HepG2 (cell line): ENCODE results near the gene NFIC. TPM values are rescaled to one million over a fixed set of nuclear protein-coding genes. Genes with fewer than 3 reads are reported as not detected.

Experiments used
- ETV5 ChIP-seq: IDR thresholded peaks from 2 replicates; pipeline ENCODE4 v1.6.1; 2018; ENCODE audit warnings: missing biosample characterization, missing genetic modification reagents, inconsistent platforms, borderline replicate concordance
- FIP1L1 ChIP-seq: fragments of 200-400 bp; formaldehyde crosslinking; IDR thresholded peaks from 2 replicates; pipeline ENCODE4 v1.6.1; 2018; ENCODE audit warnings: low read depth, mild to moderate bottlenecking, low read length, moderate library complexity, borderline replicate concordance; ENCODE audit not compliant: insufficient read depth
- GPN1 ChIP-seq: sonication (generic); formaldehyde crosslinking; IDR thresholded peaks from 2 replicates; pipeline ENCODE4 v1.5.1; 2020; ENCODE audit warnings: missing genetic modification reagents, borderline replicate concordance
- KAT7 ChIP-seq: IDR thresholded peaks from 2 replicates; pipeline ENCODE4 v1.6.1; 2018; ENCODE audit warnings: borderline replicate concordance, missing compliant biosample characterization
- KDM4B ChIP-seq: sonication (generic); formaldehyde crosslinking; IDR thresholded peaks from 2 replicates; pipeline ENCODE4 v1.4.0; 2020; ENCODE audit warnings: missing genetic modification reagents
- NFYC ChIP-seq: IDR thresholded peaks from 2 replicates; pipeline ENCODE4 v1.6.1; 2016; ENCODE audit warnings: missing genetic modification reagents, missing compliant biosample characterization
- PAWR ChIP-seq: sonication (generic); formaldehyde crosslinking; IDR thresholded peaks from 2 replicates; pipeline ENCODE4 v1.4.0; 2020; ENCODE audit warnings: missing genetic modification reagents, mild to moderate bottlenecking, borderline replicate concordance
- SAFB2 ChIP-seq: sonication (generic); formaldehyde crosslinking; IDR thresholded peaks from 2 replicates; pipeline ENCODE4 v1.5.1; 2020; ENCODE audit warnings: missing genetic modification reagents, low read depth, mild to moderate bottlenecking, borderline replicate concordance
- SAP130 ChIP-seq: IDR thresholded peaks from 2 replicates; pipeline ENCODE4 v1.6.1; 2016; ENCODE audit warnings: low read depth
- SMARCE1 ChIP-seq: fragments of 450-650 bp; IDR thresholded peaks from 2 replicates; pipeline ENCODE4 v1.6.1; 2017; ENCODE audit warnings: borderline replicate concordance
- TOE1 ChIP-seq: sonication (generic); formaldehyde crosslinking; IDR thresholded peaks from 2 replicates; pipeline ENCODE4 v1.4.0; 2020; ENCODE audit warnings: mild to moderate bottlenecking, missing genetic modification reagents
- ZBTB42 ChIP-seq: sonication (generic); formaldehyde crosslinking; IDR thresholded peaks from 2 replicates; pipeline ENCODE4 v1.5.0; 2020; ENCODE audit warnings: mild to moderate bottlenecking, missing genetic modification reagents
- ZNF10 ChIP-seq: sonication (generic); formaldehyde crosslinking; IDR thresholded peaks from 2 replicates; pipeline ENCODE4 v1.4.0; 2020; ENCODE audit warnings: mild to moderate bottlenecking, low read depth, missing genetic modification reagents, borderline replicate concordance
- ZNF3 ChIP-seq: IDR thresholded peaks from 2 replicates; pipeline ENCODE4 v1.7.0; 2017; ENCODE audit warnings: inconsistent platforms
- ZNF367 ChIP-seq: sonication (generic); formaldehyde crosslinking; IDR thresholded peaks from 2 replicates; pipeline ENCODE4 v1.4.0; 2020; ENCODE audit warnings: missing genetic modification reagents, borderline replicate concordance
- ZNF674 ChIP-seq: sonication (generic); formaldehyde crosslinking; IDR thresholded peaks from 2 replicates; pipeline ENCODE4 v1.5.0; 2020; ENCODE audit warnings: low read depth, mild to moderate bottlenecking, missing genetic modification reagents
- ZZZ3 ChIP-seq: sonication (generic); formaldehyde crosslinking; IDR thresholded peaks from 2 replicates; pipeline ENCODE4 v1.4.0; 2020; ENCODE audit warnings: missing genetic modification reagents, mild to moderate bottlenecking, borderline replicate concordance
- polyA plus RNA-seq, 8 experiments: library from polyadenylated mRNA; depleted of rRNA in 3 of 8; stranded (reverse) in 7 of 8; unstranded in 1 of 8; fragments of >200 nt; fragmentation: Illumina TruSeq in 4 of 8; extraction: Trizol in 4 of 8; gene quantifications; 2 replicates each; pipeline versions ENCODE4 v1.2.1 to v1.2.3, GENCODE V29; 2011 to 2016; ENCODE audit warnings: low read depth in 4 of 8, missing spikeins in 1 of 8, mixed read lengths in 1 of 8; ENCODE audit not compliant: insufficient read depth in 1 of 8
- total RNA-seq, 5 experiments: library from RNA; depleted of rRNA; stranded (reverse); fragments of >200 nt; fragmentation: Illumina TruSeq; extraction: Trizol; gene quantifications; 2 replicates each; pipeline ENCODE4 v1.2.3, GENCODE V29; 2016; ENCODE audit warnings: low read depth in 1 of 5
- TF ChIP-seq, protein P1 (sequence below): sonication (generic); formaldehyde crosslinking; IDR thresholded peaks from 2 replicates; pipeline ENCODE4 v1.8.0; 2022; ENCODE audit warnings: missing genetic modification reagents, mild to moderate bottlenecking, inconsistent platforms, borderline replicate concordance
- TF ChIP-seq, protein P2 (sequence below): sonication (generic); formaldehyde crosslinking; conservative IDR thresholded peaks from 2 replicates; pipeline ENCODE4 v1.4.0; 2020; ENCODE audit warnings: mild to moderate bottlenecking, missing genetic modification reagents, moderate library complexity
- TF ChIP-seq, protein P3 (sequence below): sonication (generic); formaldehyde crosslinking; IDR thresholded peaks from 2 replicates; pipeline ENCODE4 v1.9.0; 2021; ENCODE audit warnings: missing genetic modification reagents, borderline replicate concordance
- TF ChIP-seq, protein P4 (sequence below): IDR thresholded peaks from 2 replicates; pipeline ENCODE4 v1.6.1; 2016; ENCODE audit warnings: missing biosample characterization, missing genetic modification reagents, low read depth

NFIC gene
- total and polyA plus RNA-seq, 2 of the 13 experiments (the other 11 are each of a cell fraction or from before 2014, with no cell fraction given) = 1.3 to 2.5 TPM

DNA sequence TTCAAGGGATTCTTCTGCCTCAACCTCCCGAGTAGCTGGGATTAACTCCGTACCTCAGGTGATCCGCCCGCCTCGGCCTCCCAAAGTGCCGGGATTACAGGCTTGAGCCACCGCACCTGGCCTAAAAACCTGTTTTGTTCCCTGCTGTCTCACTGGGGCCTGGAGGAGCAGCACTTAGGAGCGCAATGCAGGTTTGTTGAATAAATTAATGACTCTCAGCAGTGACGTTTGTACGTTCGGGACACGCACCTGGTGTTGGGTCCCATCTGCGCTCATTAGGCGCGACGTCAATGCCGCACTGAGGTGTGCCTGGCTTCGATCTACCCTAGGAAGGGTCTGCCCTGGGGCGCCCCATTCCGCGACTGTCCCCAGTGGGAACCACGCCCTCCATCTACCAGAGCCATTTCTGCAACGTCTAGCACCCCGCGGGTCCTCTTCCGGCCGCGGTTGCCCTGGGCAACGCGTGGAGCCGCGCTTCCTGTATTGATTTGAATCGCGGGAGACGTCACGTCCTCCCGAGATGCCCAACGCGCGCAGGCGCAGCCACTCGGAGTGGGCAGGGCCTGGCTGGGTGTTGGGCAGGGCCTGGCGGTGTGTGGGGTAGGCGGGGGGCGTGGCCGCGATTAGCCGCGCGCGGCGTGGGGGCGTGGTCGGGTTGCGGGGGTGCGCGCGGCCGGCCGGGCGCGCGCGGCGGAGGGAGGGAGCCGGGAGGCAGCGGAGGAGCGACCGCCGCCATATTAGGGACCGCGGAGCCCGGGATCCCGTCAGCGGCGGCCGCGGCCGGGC lies 139.4 kb downstream of the NFIC start, which contains the start of gene FZR1 (continued):
- TF ChIP-seq, protein P1, sequence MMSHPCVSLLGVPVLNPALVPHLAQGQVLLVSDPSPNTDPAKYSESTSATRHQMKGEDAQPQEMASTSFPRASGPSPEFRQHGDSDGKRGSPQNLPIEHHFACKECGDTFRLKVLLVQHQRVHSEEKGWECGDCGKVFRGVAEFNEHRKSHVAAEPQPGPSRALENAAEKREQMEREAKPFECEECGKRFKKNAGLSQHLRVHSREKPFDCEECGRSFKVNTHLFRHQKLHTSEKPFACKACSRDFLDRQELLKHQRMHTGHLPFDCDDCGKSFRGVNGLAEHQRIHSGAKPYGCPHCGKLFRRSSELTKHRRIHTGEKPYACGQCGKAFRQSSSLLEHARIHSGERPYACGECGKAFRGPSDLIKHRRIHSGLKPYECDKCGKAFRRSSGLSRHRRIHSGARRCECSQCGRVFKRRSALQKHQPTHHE (CRISPR knock-in tag) = no peak
- TF ChIP-seq NFYC (CRISPR knock-in tag) (peak; percentile 32; the same call in 1 of the 2 replicates), GPN1 (CRISPR knock-in tag) (0 out of 2 replicates have a peak, but pooled peaks have one; percentile 41), PAWR (CRISPR knock-in tag) (no peak), TOE1 (CRISPR knock-in tag) (no peak), KDM4B (CRISPR knock-in tag) (peak; percentile 26; the same call in 1 of the 2 replicates), ZNF3 (CRISPR knock-in tag) (no peak), SMARCE1 (no peak), FIP1L1 (no peak), SAP130 (CRISPR knock-in tag) (peak; percentile 99), ZNF674 (CRISPR knock-in tag) (no peak), KAT7 (no peak), ZZZ3 (CRISPR knock-in tag) (peak; percentile 28; the same call in 1 of the 2 replicates), ZNF367 (CRISPR knock-in tag) (no peak), ETV5 (CRISPR knock-in tag) (peak; percentile 97), SAFB2 (CRISPR knock-in tag) (no peak; the same call in 1 of the 2 replicates), ZNF10 (no peak), ZBTB42 (CRISPR knock-in tag) (no peak)
- TF ChIP-seq, protein P2, sequence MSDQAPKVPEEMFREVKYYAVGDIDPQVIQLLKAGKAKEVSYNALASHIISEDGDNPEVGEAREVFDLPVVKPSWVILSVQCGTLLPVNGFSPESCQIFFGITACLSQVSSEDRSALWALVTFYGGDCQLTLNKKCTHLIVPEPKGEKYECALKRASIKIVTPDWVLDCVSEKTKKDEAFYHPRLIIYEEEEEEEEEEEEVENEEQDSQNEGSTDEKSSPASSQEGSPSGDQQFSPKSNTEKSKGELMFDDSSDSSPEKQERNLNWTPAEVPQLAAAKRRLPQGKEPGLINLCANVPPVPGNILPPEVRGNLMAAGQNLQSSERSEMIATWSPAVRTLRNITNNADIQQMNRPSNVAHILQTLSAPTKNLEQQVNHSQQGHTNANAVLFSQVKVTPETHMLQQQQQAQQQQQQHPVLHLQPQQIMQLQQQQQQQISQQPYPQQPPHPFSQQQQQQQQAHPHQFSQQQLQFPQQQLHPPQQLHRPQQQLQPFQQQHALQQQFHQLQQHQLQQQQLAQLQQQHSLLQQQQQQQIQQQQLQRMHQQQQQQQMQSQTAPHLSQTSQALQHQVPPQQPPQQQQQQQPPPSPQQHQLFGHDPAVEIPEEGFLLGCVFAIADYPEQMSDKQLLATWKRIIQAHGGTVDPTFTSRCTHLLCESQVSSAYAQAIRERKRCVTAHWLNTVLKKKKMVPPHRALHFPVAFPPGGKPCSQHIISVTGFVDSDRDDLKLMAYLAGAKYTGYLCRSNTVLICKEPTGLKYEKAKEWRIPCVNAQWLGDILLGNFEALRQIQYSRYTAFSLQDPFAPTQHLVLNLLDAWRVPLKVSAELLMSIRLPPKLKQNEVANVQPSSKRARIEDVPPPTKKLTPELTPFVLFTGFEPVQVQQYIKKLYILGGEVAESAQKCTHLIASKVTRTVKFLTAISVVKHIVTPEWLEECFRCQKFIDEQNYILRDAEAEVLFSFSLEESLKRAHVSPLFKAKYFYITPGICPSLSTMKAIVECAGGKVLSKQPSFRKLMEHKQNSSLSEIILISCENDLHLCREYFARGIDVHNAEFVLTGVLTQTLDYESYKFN (CRISPR knock-in tag) = peak; percentile 68
- TF ChIP-seq, protein P3, sequence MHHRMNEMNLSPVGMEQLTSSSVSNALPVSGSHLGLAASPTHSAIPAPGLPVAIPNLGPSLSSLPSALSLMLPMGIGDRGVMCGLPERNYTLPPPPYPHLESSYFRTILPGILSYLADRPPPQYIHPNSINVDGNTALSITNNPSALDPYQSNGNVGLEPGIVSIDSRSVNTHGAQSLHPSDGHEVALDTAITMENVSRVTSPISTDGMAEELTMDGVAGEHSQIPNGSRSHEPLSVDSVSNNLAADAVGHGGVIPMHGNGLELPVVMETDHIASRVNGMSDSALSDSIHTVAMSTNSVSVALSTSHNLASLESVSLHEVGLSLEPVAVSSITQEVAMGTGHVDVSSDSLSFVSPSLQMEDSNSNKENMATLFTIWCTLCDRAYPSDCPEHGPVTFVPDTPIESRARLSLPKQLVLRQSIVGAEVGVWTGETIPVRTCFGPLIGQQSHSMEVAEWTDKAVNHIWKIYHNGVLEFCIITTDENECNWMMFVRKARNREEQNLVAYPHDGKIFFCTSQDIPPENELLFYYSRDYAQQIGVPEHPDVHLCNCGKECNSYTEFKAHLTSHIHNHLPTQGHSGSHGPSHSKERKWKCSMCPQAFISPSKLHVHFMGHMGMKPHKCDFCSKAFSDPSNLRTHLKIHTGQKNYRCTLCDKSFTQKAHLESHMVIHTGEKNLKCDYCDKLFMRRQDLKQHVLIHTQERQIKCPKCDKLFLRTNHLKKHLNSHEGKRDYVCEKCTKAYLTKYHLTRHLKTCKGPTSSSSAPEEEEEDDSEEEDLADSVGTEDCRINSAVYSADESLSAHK = no peak
- TF ChIP-seq, protein P4, sequence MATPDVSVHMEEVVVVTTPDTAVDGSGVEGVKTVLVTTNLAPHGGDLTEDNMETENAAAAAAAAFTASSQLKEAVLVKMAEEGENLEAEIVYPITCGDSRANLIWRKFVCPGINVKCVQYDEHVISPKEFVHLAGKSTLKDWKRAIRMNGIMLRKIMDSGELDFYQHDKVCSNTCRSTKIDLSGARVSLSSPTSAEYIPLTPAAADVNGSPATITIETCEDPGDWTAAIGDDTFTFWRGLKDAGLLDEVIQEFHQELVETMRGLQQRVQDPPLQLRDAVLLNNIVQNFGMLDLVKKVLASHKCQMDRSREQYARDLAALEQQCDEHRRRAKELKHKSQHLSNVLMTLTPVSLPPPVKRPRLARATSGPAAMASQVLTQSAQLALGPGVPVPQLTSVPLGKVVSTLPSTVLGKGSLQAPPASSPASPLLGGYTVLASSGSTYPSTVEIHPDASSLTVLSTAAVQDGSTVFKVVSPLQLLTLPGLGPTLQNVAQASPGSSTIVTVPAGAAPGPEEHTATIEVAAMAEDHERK (CRISPR knock-in tag) = peak; percentile 21; the same call in 1 of the 2 replicates
